Kidney (tissue), 14 donors: ENCODE measurements around the gene COG7. TPM values are rescaled to one million over a fixed set of nuclear protein-coding genes. Genes with fewer than 3 reads are reported as not detected.

ENCODE experiments used
- DNase-seq, 5 donors: peaks; one replicate each; pipeline ENCODE4 v3.0.0-alpha.2; 2013 to 2020
- FAIRE-seq: peaks from 2 replicates; lab custom pipeline; 2012; peaks lifted over from hg19 to GRCh38; lab: Jason Lieb, UNC
- H3K27ac ChIP-seq, 2 donors: one replicate each; pipeline ENCODE4 v1.7.0; 2013; ENCODE audit warnings: low read depth in 2 of 2, low read length in 2 of 2, inconsistent platforms in 1 of 2
- H3K27me3 ChIP-seq: one replicate; pipeline ENCODE4 v1.7.1; 2013; ENCODE audit warnings: low read length, inconsistent platforms; ENCODE audit not compliant: control insufficient read depth, insufficient read depth
- H3K36me3 ChIP-seq, 3 donors: one replicate each; pipeline versions ENCODE4 v1.7.0 to v1.7.1; 2013; ENCODE audit warnings: low read length in 3 of 3, control low read depth in 1 of 3, inconsistent platforms in 1 of 3; ENCODE audit not compliant: insufficient read depth in 3 of 3, control insufficient read depth in 2 of 3
- H3K4me1 ChIP-seq, 3 donors: one replicate each; pipeline versions ENCODE4 v1.7.0 to v1.7.1; 2013; ENCODE audit warnings: low read length in 3 of 3, inconsistent platforms in 1 of 3, low read depth in 1 of 3; ENCODE audit not compliant: control insufficient read depth in 2 of 3, insufficient read depth in 2 of 3
- H3K4me3 ChIP-seq, 3 donors: one replicate each; pipeline versions ENCODE4 v1.7.0 to v1.8.1; 2013; ENCODE audit warnings: low read length in 3 of 3, control low read depth in 1 of 3, inconsistent platforms in 1 of 3
- H3K9ac ChIP-seq, 3 donors: one replicate each; pipeline versions ENCODE4 v1.7.0 to v1.7.1; 2013; ENCODE audit warnings: low read length in 3 of 3, control low read depth in 1 of 3, inconsistent platforms in 1 of 3
- H3K9me3 ChIP-seq, 3 donors: one replicate each; pipeline versions ENCODE4 v1.7.0 to v1.7.1; 2013; ENCODE audit warnings: low read length in 3 of 3, control low read depth in 1 of 3, inconsistent platforms in 1 of 3; ENCODE audit not compliant: control insufficient read depth in 2 of 3, insufficient read depth in 1 of 3
- intact Hi-C: fragments of 100-400 bp; cut with DNase I; formaldehyde crosslinking; loops from one replicate; pipeline ENCODE4 v1.11.1; 2022
- polyA plus RNA-seq: library from polyadenylated mRNA; stranded (reverse); fragments of 350-450 nt; fragmentation: Illumina TruSeq; extraction: RNeasy Lipid Tissue Mini Kit (QIAGEN cat#74804); gene quantifications from one replicate; pipeline ENCODE4 v1.2.3, GENCODE V29; 2014; ENCODE audit warnings: low read depth, low replicate concordance; ENCODE audit not compliant: insufficient read depth
- total RNA-seq: library from RNA; stranded (reverse); fragmentation: NEBNext Ultra II Directional; extraction: Animal tissue kit (Norgen Biotek cat#: 25700); gene quantifications from one replicate; pipeline ENCODE4 v1.2.1, GENCODE V29; 2021
- TF ChIP-seq, protein P1 (sequence below): IDR thresholded peaks from 3 replicates; pipeline ENCODE4 v1.5.1; 2012; ENCODE audit warnings: mild to moderate bottlenecking, moderate library complexity, borderline replicate concordance; ENCODE audit not compliant: insufficient read depth; ENCODE audit errors: extremely low read depth
- donor health status: control.
- donor health status: control.
- donor health status: control.
- donor health status: control.
- donor health status: control.
- donor health status: DM: yes; HTN: yes; CAD: no.
- donor health status: Normal renal cell carcinoma (clear cell type).

COG7 gene
- total and polyA plus RNA-seq, 2 donors from 2014 or later = 25.2 to 27.0 TPM

DNA sequence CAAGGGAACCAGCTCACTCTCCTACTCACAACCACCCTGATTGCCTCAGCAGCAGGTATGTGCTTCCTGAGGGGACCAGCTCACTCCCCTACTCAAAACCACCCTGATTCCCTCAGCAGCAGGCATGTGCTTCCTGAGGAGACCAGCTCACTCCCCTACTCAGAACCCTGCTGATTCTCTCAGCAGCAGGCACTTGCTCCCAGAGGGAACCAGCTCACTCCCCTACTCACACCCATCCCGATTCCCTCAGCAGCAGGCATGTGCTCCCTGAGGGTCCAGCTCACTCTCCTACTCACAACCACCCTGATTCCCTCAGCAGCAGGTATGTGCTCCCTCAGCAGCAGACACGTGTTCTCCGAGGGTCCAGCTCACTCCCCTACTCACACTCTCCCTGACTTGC lies 26.1 kb upstream of the COG7 start:
- no peak overlapping the region for H3K4me3 ChIP-seq
- no peaks in the 10 kb centered on the region for H3K4me1 ChIP-seq
- H3K27ac ChIP-seq = no peak overlapping the region
- H3K9me3 ChIP-seq = no peaks in the 10 kb centered on the region
- no peak overlapping the region for H3K9ac ChIP-seq
- H3K36me3 ChIP-seq = peaks cover 10 to 81% (median 50%) of the 10 kb centered on the region in 3 donors
- intact Hi-C loops = no loop called here
- FAIRE-seq = no peak
- DNase-seq = peak in 1 of 5 donors; percentile 12
- H3K27me3 ChIP-seq = no peaks in the 10 kb centered on the region
- TF ChIP-seq, protein P1, sequence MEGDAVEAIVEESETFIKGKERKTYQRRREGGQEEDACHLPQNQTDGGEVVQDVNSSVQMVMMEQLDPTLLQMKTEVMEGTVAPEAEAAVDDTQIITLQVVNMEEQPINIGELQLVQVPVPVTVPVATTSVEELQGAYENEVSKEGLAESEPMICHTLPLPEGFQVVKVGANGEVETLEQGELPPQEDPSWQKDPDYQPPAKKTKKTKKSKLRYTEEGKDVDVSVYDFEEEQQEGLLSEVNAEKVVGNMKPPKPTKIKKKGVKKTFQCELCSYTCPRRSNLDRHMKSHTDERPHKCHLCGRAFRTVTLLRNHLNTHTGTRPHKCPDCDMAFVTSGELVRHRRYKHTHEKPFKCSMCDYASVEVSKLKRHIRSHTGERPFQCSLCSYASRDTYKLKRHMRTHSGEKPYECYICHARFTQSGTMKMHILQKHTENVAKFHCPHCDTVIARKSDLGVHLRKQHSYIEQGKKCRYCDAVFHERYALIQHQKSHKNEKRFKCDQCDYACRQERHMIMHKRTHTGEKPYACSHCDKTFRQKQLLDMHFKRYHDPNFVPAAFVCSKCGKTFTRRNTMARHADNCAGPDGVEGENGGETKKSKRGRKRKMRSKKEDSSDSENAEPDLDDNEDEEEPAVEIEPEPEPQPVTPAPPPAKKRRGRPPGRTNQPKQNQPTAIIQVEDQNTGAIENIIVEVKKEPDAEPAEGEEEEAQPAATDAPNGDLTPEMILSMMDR = no peak

DNA sequence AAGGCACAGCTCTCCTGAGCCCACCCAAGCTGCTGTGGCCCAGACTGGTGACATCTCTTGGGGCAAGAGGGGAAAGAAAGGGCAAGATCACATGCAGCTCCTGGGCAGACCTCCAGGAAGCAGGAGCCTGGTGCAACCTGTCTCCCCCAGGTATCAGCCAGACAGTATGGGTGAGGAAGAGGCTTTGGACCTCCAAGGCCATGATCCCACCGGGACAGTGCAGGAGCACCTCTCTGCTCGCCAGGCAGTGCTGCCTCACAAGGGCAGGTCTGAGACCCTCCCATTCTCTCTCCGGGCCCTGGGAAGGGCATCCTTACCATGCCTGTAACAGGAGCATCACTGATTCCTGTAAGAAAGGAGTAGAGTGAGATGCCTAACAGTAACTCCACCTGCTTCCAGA lies 25.6 kb upstream of the COG7 start:
- no peaks in the 10 kb centered on the region for H3K4me1 ChIP-seq
- no peaks in the 10 kb centered on the region for H3K9me3 ChIP-seq
- DNase-seq (no peak), FAIRE-seq (no peak)
- no peak overlapping the region for H3K9ac ChIP-seq
- peaks cover 13 to 85% (median 50%) of the 10 kb centered on the region in 3 donors for H3K36me3 ChIP-seq
- no peak overlapping the region for H3K27ac ChIP-seq
- TF ChIP-seq, protein P1 = no peak
- intact Hi-C loops = no loop called here
- H3K27me3 ChIP-seq = no peaks in the 10 kb centered on the region
- no peak overlapping the region for H3K4me3 ChIP-seq

DNA sequence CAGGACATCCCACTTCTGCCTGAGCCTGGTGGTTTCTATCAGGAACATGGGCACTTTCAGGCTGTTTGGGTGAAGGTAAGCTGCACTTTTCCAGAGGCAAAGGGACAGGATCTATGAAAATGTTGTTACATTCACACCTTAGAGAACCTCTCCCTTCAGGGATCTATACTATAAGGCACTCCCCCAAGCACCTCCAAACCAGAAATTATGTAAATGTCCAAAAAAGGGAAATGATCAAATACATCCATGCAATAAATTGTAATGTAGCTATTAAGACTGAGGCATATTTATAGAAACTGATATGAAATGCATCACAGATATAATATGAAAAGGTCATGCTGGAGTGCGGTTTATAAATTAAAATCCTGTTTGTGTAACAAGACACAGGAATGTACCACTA lies 23.3 kb upstream of the COG7 start:
- Histone ChIP-seq H3K36me3 (peaks cover 13 to 67% (median 37%) of the 10 kb centered on the region in 3 donors), H3K27me3 (no peaks in the 10 kb centered on the region), H3K4me1 (no peaks in the 10 kb centered on the region), H3K4me3 (no peak overlapping the region), H3K9ac (no peak overlapping the region), H3K9me3 (no peaks in the 10 kb centered on the region), H3K27ac (no peak overlapping the region)
- TF ChIP-seq, protein P1 = no peak
- DNase-seq (no peak), FAIRE-seq (no peak)
- intact Hi-C loops = no loop called here

DNA sequence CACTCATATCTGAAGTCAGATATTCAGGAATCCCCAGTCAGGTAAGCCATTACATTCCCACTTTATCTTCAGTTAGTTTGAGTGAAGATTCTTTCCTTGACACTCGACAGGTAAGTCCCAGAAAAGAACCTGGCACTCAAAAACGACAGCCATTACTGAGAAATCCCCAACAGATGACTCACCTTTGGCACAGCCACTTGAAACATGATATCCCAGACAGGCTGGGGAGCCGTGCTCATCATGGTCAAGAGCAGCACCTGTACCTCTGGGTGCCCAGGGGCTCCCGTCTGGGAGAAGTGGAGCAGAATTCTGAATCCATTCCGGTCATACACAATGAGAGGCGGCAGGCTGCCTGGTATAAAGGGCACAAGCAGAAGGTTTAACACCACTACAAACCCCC lies 16.8 kb upstream of the COG7 start:
- intact Hi-C loops = no loop called here
- H3K36me3 ChIP-seq = peaks cover 7 to 57% (median 40%) of the 10 kb centered on the region in 3 donors
- no peaks in the 10 kb centered on the region for H3K27me3 ChIP-seq
- no peaks in the 10 kb centered on the region for H3K4me1 ChIP-seq
- H3K9ac ChIP-seq = no peak overlapping the region
- H3K9me3 ChIP-seq = no peaks in the 10 kb centered on the region
- no peak overlapping the region for H3K27ac ChIP-seq
- no peak overlapping the region for H3K4me3 ChIP-seq
- DNase-seq (no peak), FAIRE-seq (no peak)
- TF ChIP-seq, protein P1 = no peak
